ENCODE data around the gene CCDC50. TPM values are rescaled to one million over a fixed set of nuclear protein-coding genes. Genes with fewer than 3 reads are reported as not detected.

CCDC50 gene
- total and polyA plus RNA-seq, 2 of the 8 experiments (the other 6 are each of a cell fraction or from before 2014, with no cell fraction given), result 7.3 to 19.2 TPM

GRCh38 chr3:191432162-191432561 lies 103.0 kb downstream of the CCDC50 start:
- no peak overlapping the region for H3K4me3 ChIP-seq (ENCODE audit: extremely low read depth in 1 of 4, insufficient read depth in 2 of 4, low read depth in 3 of 4, low read length in 4 of 4)
- H4K20me1 ChIP-seq (replicated peaks in 1 of 2; ENCODE audit: control insufficient read depth in 1 of 2, insufficient read depth in 2 of 2, low read length in 2 of 2), result no peaks in the 10 kb centered on the region
- H3K36me3 ChIP-seq (ENCODE audit: control insufficient read depth in 2 of 4, insufficient read depth in 4 of 4, low read length in 3 of 4), result no peaks in the 10 kb centered on the region
- no peaks in the 10 kb centered on the region for H3K79me2 ChIP-seq (ENCODE audit: control insufficient read depth in 1 of 2, insufficient read depth in 2 of 2, low read length in 2 of 2)
- POLR2A ChIA-PET (ENCODE audit: partially characterized antibody), result no interaction called here
- no peak overlapping the region for H2BK120ac ChIP-seq (replicated peaks; ENCODE audit: low read depth, low read length)
- no peak overlapping the region for H2AK5ac ChIP-seq (ENCODE audit: low read depth, low read length)
- no peak overlapping the region for H3K27ac ChIP-seq (ENCODE audit: low read depth, low read length)
- no peak overlapping the region for H3K4ac ChIP-seq (replicated peaks; ENCODE audit: insufficient read length, low read depth, low read length)
- no peak overlapping the region for H2BK15ac ChIP-seq (ENCODE audit: low read length)
- DNase-seq (ENCODE audit: low read depth in 1 of 2, low spot score in 2 of 2), result no peak
- H3K14ac ChIP-seq (ENCODE audit: insufficient read length), result no peak overlapping the region
- no peaks in the 10 kb centered on the region for H3K23me2 ChIP-seq (ENCODE audit: low read depth, low read length)
- no peak for TF ChIP-seq RBBP5 (IDR thresholded peaks at IDR 0.05; ENCODE audit: borderline replicate concordance, low read depth, low read length)
- no peak for TF ChIP-seq CTBP2 (IDR thresholded peaks at IDR 0.05; ENCODE audit: borderline replicate concordance, insufficient read depth, insufficient read length, low read length)
- no peak overlapping the region for H4K5ac ChIP-seq (ENCODE audit: insufficient read length, low read depth, low read length)
- H2BK20ac ChIP-seq (ENCODE audit: low read length), result no peak overlapping the region
- H4K91ac ChIP-seq (replicated peaks; ENCODE audit: insufficient read length, low read length), result no peak overlapping the region
- no peaks in the 10 kb centered on the region for H3K79me1 ChIP-seq (ENCODE audit: low read depth, low read length)
- no peaks in the 10 kb centered on the region for H3K27me3 ChIP-seq (replicated peaks in 1 of 4; ENCODE audit: control insufficient read depth in 3 of 4, extremely low read depth in 1 of 4, insufficient read depth in 3 of 4, low read length in 3 of 4)
- H2BK5ac ChIP-seq (ENCODE audit: low read depth, low read length), result no peak overlapping the region
- 92% methylated on average over 5 of the region's 5 CpGs; no CpG with 5 or more reads in 1 of the 2 experiments for WGBS, 2 experiments (ENCODE audit: extremely low coverage in 1 of 2, insufficient coverage in 1 of 2, insufficient read length in 1 of 2, insufficient replicate concordance in 2 of 2, low coverage in 1 of 2, low lambda C conversion rate in 2 of 2, missing lambda C conversion rate in 1 of 2)
- CTCF ChIA-PET (ENCODE audit: partially characterized antibody), result interaction anchor here (0.6 to 0.8 kb wide), 3 partner anchors 16 to 1013 kb away, joined by 3 to 4 read pairs (median 3); no protein-coding TSS in a partner anchor
- H3K9me3 ChIP-seq (ENCODE audit: insufficient read depth in 2 of 2, low read depth in 1 of 2, low read length in 1 of 2), result peaks cover 0 to 3% of the 10 kb centered on the region in 2 experiments; a peak in 1 of 4 replicates
- no peak overlapping the region for H2AFZ ChIP-seq (ENCODE audit: low read length)
- no peak overlapping the region for H4K8ac ChIP-seq (ENCODE audit: extremely low read depth, insufficient read depth, low read length)
- no peak overlapping the region for H3K18ac ChIP-seq (ENCODE audit: extremely low read depth, low read length)
- H3K56ac ChIP-seq (replicated peaks; ENCODE audit: insufficient read length, low read depth, low read length), result no peak overlapping the region
- H3K4me2 ChIP-seq (ENCODE audit: insufficient read depth in 1 of 2, low read depth in 2 of 2, low read length in 2 of 2), result no peak overlapping the region
- H2BK12ac ChIP-seq (ENCODE audit: low read depth, low read length), result no peak overlapping the region
- H3K9ac ChIP-seq (replicated peaks in 1 of 4; ENCODE audit: extremely low read depth in 1 of 4, low read depth in 3 of 4, low read length in 3 of 4), result no peak overlapping the region
- H3K4me1 ChIP-seq (replicated peaks in 1 of 4; ENCODE audit: control insufficient read depth in 3 of 4, insufficient read depth in 4 of 4, low read length in 3 of 4), result no peaks in the 10 kb centered on the region
- no peak for FAIRE-seq
- H3K23ac ChIP-seq (ENCODE audit: insufficient read length), result no peak overlapping the region

All from H1 (cell line).